SU-DHL-6 (cell line): Measurements from ENCODE around the gene TFAP2E.

ENCODE experiments used
- H2AFZ ChIP-seq: fragments of 200-600 bp; sonication (generic); 2 replicates; pipeline ENCODE4 v1.6.1; 2014; ENCODE audit warnings: low read depth, mild to moderate bottlenecking, moderate library complexity, mixed read lengths, antibody characterized with exemption, low read length; ENCODE audit not compliant: severe bottlenecking
- H3F3A ChIP-seq: fragments of 200-600 bp; shearing (Covaris generic); 2 replicates; pipeline ENCODE4 v1.6.0; 2016; ENCODE audit warnings: antibody characterized with exemption, mild to moderate bottlenecking; ENCODE audit not compliant: insufficient read depth
- H3K27ac ChIP-seq: fragments of 200-600 bp; sonication (generic); 2 replicates; pipeline ENCODE4 v1.5.1; 2016; ENCODE audit warnings: low read depth, mild to moderate bottlenecking, low read length, moderate library complexity, mixed read lengths
- H3K27me3 ChIP-seq: fragments of 200-600 bp; sonication (generic), shearing (Covaris generic); 2 replicates; pipeline ENCODE4 v1.6.0; 2014; ENCODE audit warnings: mild to moderate bottlenecking, low read length
- H3K36me3 ChIP-seq: fragments of 200-600 bp; sonication (generic); 2 replicates; pipeline ENCODE4 v1.6.1; 2014; ENCODE audit warnings: mild to moderate bottlenecking, low read length, mixed read lengths
- H3K4me2 ChIP-seq: fragments of 300-600, 200-600 bp; shearing (Covaris generic), sonication (generic); 2 replicates; pipeline ENCODE4 v1.6.0; 2014; ENCODE audit warnings: low read length, low read depth, mild to moderate bottlenecking; ENCODE audit not compliant: poor library complexity, severe bottlenecking
- H3K4me3 ChIP-seq: fragments of 200-600 bp; sonication (generic); 2 replicates; pipeline ENCODE4 v1.5.1; 2014; ENCODE audit warnings: antibody characterized with exemption, low read length, mild to moderate bottlenecking, mixed read lengths; ENCODE audit not compliant: insufficient read depth, poor library complexity, severe bottlenecking
- H3K79me2 ChIP-seq: fragments of 200-600 bp; sonication (generic); 2 replicates; pipeline ENCODE4 v1.6.1; 2014; ENCODE audit warnings: mild to moderate bottlenecking, low read length, moderate library complexity; ENCODE audit not compliant: insufficient read depth
- H3K9ac ChIP-seq: fragments of 200-600 bp; sonication (generic); 2 replicates; pipeline ENCODE4 v1.7.0; 2014; ENCODE audit warnings: mild to moderate bottlenecking, low read length
- H3K9me2 ChIP-seq: fragments of 200-600 bp; sonication (generic); replicated peaks from 2 replicates; pipeline ENCODE4 v1.6.1; 2014; ENCODE audit warnings: low read length; ENCODE audit not compliant: insufficient read depth
- H3K9me3 ChIP-seq: fragments of 200-600 bp; sonication (generic); 2 replicates; pipeline ENCODE4 v1.6.1; 2014; ENCODE audit warnings: low read length, mixed read lengths; ENCODE audit not compliant: insufficient read depth
- H4K20me1 ChIP-seq: fragments of 200-600 bp; sonication (generic); 2 replicates; pipeline ENCODE4 v1.6.1; 2014; ENCODE audit warnings: low read depth, mild to moderate bottlenecking, antibody characterized with exemption, low read length, moderate library complexity, mixed read lengths
- EZH2phosphoT487 ChIP-seq: fragments of 200-600 bp; sonication (generic), shearing (Covaris generic); conservative IDR thresholded peaks from 2 replicates; pipeline ENCODE4 v1.6.1; 2018; ENCODE audit warnings: mild to moderate bottlenecking, antibody characterized with exemption, low read length, moderate library complexity, mixed read lengths
- TF ChIP-seq, protein P1 (sequence below): fragments of 200-600 bp; sonication (generic); IDR thresholded peaks from one replicate; pipeline ENCODE4 v1.5.1; 2017; ENCODE audit warnings: antibody characterized with exemption, mild to moderate bottlenecking, low read length, moderate library complexity; ENCODE audit not compliant: insufficient read depth, poor library complexity, severe bottlenecking

The TFAP2E gene

DNA sequence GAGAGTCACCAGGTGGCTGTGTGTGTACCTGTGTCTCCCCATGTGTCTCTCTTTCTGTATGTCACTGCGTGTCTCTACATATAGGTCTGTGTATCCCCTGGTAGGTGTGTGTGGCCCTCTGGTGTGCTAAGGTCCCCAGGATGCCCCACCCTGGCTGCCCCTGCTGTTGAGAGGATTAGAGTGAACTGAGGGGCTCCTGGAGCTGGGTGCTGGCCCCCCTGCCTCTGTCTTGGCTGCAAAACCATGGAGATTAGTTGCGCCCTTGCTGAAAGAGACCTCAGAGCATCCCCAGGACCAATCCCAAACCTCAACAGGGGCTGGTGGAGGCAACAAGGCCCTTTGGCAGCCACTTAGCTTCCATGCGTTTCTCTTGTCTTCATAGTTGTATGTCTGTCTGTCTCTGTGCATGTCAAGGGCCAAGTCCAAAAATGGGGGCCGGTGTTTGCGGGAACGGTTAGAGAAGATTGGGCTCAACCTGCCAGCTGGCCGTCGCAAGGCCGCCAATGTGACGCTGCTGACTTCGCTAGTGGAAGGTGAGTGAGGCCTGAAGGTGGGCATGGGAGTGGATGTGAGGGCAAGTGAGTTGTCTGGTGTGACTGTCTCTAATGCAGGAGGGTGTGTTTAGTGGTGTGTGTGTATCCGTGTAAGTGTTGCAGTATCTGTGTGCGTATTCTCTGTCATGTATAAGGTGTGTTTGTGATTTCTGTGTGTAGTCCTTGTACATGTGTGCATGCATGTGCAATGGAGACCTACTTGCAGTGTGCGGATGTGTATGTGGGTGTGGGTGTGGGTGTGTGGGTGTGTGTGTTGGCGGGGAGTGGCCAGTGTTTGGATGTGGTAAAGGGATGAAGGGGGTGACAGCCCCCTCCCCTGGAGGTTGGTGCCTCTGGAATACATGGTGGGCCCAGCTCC is 16.7 kb downstream of the TFAP2E start:
- no peaks in the 10 kb centered on the region for H3K36me3 ChIP-seq
- H2AFZ ChIP-seq: no peak overlapping the region
- H3F3A ChIP-seq: no peaks in the 10 kb centered on the region
- no peak overlapping the region for H3K4me2 ChIP-seq
- H4K20me1 ChIP-seq: no peaks in the 10 kb centered on the region
- TF ChIP-seq EZH2phosphoT487: no peak
- TF ChIP-seq, protein P1, sequence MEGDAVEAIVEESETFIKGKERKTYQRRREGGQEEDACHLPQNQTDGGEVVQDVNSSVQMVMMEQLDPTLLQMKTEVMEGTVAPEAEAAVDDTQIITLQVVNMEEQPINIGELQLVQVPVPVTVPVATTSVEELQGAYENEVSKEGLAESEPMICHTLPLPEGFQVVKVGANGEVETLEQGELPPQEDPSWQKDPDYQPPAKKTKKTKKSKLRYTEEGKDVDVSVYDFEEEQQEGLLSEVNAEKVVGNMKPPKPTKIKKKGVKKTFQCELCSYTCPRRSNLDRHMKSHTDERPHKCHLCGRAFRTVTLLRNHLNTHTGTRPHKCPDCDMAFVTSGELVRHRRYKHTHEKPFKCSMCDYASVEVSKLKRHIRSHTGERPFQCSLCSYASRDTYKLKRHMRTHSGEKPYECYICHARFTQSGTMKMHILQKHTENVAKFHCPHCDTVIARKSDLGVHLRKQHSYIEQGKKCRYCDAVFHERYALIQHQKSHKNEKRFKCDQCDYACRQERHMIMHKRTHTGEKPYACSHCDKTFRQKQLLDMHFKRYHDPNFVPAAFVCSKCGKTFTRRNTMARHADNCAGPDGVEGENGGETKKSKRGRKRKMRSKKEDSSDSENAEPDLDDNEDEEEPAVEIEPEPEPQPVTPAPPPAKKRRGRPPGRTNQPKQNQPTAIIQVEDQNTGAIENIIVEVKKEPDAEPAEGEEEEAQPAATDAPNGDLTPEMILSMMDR: no peak
- no peaks in the 10 kb centered on the region for H3K27me3 ChIP-seq
- no peaks in the 10 kb centered on the region for H3K9me3 ChIP-seq
- H3K27ac ChIP-seq: no peak overlapping the region
- H3K9ac ChIP-seq: no peak overlapping the region
- H3K9me2 ChIP-seq: no peaks in the 10 kb centered on the region
- no peaks in the 10 kb centered on the region for H3K79me2 ChIP-seq
- no peak overlapping the region for H3K4me3 ChIP-seq

DNA sequence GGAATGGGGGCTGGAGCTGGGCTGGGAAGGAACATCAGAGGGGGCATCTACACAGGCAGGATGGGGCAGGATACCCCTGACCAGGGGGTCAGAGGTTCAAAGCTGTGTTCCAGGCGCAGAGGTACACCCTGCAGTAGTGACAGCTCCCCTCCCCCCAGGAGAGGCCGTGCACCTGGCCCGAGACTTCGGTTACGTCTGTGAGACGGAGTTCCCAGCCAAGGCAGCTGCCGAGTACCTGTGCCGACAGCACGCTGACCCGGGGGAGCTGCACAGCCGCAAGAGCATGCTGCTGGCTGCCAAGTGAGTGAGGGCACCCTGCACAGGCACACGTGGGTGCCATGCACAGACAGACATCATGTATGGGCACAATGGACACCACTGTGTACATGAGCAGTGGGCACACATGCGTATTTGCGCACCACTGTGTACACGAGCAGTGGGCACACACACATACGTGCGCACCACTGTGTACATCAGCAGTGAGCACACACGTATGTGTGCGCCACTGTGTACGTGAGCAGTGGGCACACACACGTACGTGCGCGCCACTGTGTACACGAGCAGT is 17.4 kb downstream of the TFAP2E start:
- no peaks in the 10 kb centered on the region for H3K36me3 ChIP-seq
- no peak overlapping the region for H2AFZ ChIP-seq
- H3K4me3 ChIP-seq: no peak overlapping the region
- no peak overlapping the region for H3K9ac ChIP-seq
- H3K4me2 ChIP-seq: no peak overlapping the region
- no peaks in the 10 kb centered on the region for H3K79me2 ChIP-seq
- no peak overlapping the region for H3K27ac ChIP-seq
- no peaks in the 10 kb centered on the region for H3F3A ChIP-seq
- H3K27me3 ChIP-seq: no peaks in the 10 kb centered on the region
- H3K9me2 ChIP-seq: no peaks in the 10 kb centered on the region
- H3K9me3 ChIP-seq: no peaks in the 10 kb centered on the region
- TF ChIP-seq EZH2phosphoT487: no peak
- TF ChIP-seq, protein P1: no peak
- H4K20me1 ChIP-seq: no peaks in the 10 kb centered on the region

DNA sequence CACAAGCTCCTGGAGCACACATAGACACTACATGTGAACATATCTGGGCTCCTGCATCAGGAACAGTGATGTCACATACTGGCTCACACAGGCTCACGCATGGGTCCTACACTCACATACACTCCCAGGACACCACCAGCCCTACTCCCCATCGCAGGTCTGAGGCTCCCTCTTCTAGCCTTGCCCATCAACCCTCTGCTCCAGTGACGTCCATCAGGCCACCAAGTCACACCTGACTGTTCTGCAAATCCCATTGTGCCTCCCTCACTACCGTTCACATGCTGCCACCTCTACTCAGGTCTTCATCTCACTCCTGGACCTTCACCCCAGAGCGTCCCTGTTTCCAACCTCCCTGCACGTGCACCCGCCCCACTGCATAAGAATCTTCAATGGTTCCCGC is 18.1 kb downstream of the TFAP2E start:
- Histone ChIP-seq H4K20me1 (no peaks in the 10 kb centered on the region), H3K27ac (no peak overlapping the region), H3K9me3 (no peaks in the 10 kb centered on the region), H3K9me2 (no peaks in the 10 kb centered on the region), H3K9ac (no peak overlapping the region), H3K4me3 (no peak overlapping the region), H2AFZ (no peak overlapping the region), H3F3A (no peaks in the 10 kb centered on the region), H3K4me2 (no peak overlapping the region), H3K36me3 (no peaks in the 10 kb centered on the region), H3K27me3 (no peaks in the 10 kb centered on the region), H3K79me2 (no peaks in the 10 kb centered on the region)
- no peak for TF ChIP-seq EZH2phosphoT487
- TF ChIP-seq, protein P1: no peak
